Mucosa of stomach (tissue), 1 donor: ENCODE data around the gene ZNF174.
A peak's percentile ranks its signal among the peaks of the same experiment; 100 is the strongest.

ENCODE experiments used
- H3K27me3 ChIP-seq: one replicate; pipeline ENCODE4 v1.7.0; 2013; ENCODE audit warnings: mild to moderate bottlenecking, low read length; ENCODE audit not compliant: control insufficient read depth, insufficient read depth
- H3K36me3 ChIP-seq: one replicate; pipeline ENCODE4 v1.7.0; 2013; ENCODE audit warnings: low read length; ENCODE audit not compliant: control insufficient read depth, insufficient read depth
- H3K4me1 ChIP-seq: one replicate; pipeline ENCODE4 v1.7.0; 2013; ENCODE audit warnings: mild to moderate bottlenecking, low read length; ENCODE audit not compliant: control insufficient read depth, insufficient read depth
- H3K4me3 ChIP-seq: one replicate; pipeline ENCODE4 v1.7.0; 2013; ENCODE audit warnings: low read length
- H3K9ac ChIP-seq: one replicate; pipeline ENCODE4 v1.7.0; 2013; ENCODE audit warnings: mild to moderate bottlenecking, low read length, moderate library complexity
- H3K9me3 ChIP-seq: one replicate; pipeline ENCODE4 v1.7.0; 2013; ENCODE audit warnings: mild to moderate bottlenecking, low read length, moderate library complexity; ENCODE audit not compliant: control insufficient read depth
- donor health status: Pancreatic carcinoma.

The ZNF174 gene

DNA sequence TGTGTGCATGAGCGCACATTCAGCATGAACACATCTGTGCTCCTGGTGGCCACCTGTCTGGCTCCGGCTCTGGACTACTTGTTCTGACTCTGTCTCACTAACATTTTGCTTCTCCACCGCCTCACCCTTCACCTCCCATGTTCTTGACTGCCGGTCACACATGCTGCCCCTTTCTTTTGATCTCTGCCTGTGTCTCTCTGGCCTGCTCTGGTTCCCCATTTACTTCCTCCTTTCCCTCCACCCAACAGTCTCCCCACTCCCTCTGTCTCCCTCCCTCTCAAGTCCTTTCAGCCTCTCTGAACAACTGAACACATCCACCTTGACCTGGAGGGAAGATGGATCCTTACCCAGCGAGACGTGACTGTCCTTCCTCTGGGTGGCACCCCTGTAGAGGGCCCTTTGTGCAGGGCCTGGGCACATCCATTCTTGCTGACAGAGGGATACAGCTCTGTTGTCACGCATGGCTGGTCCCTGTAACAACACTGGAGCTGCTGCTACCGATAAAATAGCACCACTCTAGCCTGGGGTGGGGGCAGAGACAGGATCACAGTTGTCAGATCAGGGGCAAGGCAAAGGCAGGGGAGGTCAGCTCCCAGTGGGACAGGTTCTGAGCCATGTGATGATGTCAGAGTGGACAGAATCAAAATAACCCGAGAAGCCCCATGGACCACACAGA, 11.2 kb upstream of the ZNF174 start:
- H3K4me1 ChIP-seq: no peaks in the 10 kb centered on the region
- peaks cover 15% of the 10 kb centered on the region for H3K36me3 ChIP-seq
- no peak overlapping the region for H3K9ac ChIP-seq
- H3K27me3 ChIP-seq: no peaks in the 10 kb centered on the region
- H3K4me3 ChIP-seq: no peak overlapping the region
- H3K9me3 ChIP-seq: peaks cover 13% of the 10 kb centered on the region

DNA sequence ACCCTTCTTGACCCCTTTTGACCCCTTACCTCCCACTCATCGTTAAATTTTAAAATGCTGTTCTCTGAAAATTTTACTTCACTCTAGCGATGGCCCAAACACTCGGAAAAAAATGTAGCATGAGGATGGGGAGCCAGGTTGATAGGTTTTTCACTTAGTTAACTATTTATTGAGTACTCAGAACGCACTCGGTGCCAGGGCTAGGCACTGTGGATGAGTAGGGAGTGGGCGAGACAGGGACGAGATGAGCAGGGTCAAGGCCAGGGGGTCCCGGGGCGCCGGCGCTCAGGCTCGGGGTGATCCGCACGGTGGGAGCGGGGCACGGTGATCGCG, 603 bp upstream of the ZNF174 start:
- Histone ChIP-seq H3K9me3 (peaks cover 13% of the 10 kb centered on the region), H3K4me1 (peaks cover 6% of the 10 kb centered on the region), H3K36me3 (peaks cover 18% of the 10 kb centered on the region), H3K4me3 (peak overlapping the region; percentile 93), H3K27me3 (no peaks in the 10 kb centered on the region), H3K9ac (peak overlapping the region; percentile 87)

DNA sequence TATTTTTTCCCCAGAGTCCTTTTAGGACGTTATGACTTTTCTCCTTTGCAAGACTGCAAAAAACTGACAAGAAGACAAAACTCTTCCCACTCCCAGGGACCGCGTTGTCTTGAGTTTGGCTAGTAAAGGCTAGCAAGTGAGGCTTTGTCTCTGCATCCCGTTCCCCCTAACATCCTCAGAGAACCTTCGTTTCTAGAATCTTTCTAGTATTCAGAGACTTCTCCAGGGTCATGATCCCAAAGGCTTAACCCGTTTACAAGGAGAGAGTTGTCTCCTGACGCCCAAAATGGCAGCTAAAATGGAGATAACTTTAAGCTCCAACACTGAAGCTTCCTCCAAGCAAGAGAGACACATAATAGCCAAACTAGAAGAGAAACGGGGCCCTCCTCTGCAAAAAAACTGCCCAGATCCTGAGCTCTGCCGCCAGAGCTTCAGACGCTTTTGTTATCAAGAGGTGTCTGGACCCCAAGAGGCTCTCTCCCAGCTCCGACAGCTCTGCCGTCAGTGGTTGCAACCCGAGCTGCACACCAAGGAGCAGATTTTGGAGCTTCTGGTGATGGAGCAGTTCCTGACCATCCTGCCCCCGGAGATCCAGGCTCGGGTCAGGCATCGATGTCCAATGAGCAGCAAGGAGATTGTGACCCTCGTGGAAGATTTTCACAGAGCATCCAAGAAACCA, 843 bp downstream of the ZNF174 start:
- H3K9me3 ChIP-seq: peaks cover 13% of the 10 kb centered on the region
- H3K27me3 ChIP-seq: no peaks in the 10 kb centered on the region
- peaks cover 6% of the 10 kb centered on the region for H3K4me1 ChIP-seq
- peak overlapping the region; percentile 73 for H3K9ac ChIP-seq
- peaks cover 22% of the 10 kb centered on the region for H3K36me3 ChIP-seq
- peak overlapping the region; percentile 93 for H3K4me3 ChIP-seq

DNA sequence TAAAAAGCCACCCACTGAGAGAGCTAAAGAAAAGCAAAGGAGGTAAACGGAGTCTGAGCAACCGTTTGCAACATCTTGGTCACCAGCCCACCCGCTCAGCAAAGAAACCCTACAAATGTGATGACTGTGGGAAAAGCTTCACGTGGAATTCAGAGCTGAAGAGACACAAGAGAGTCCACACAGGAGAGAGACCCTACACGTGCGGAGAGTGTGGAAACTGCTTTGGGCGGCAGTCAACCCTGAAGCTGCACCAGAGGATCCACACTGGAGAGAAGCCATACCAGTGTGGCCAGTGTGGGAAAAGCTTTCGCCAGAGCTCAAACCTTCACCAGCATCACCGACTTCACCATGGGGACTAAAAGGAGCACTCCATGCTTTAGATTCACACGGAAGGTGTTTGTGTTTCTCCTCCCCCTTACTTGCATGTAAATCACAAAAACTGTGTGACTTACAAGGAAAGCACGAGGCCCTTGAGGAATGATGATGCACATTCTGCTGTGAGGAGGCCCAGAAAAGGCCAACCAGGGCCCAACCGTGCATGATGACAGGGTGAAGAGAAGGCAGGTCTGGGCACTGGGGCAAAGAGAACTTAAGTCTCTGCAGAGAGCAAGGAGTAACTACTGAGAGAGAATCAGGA, 7.7 kb downstream of the ZNF174 start:
- no peaks in the 10 kb centered on the region for H3K4me1 ChIP-seq
- no peak overlapping the region for H3K9ac ChIP-seq
- H3K4me3 ChIP-seq: no peak overlapping the region
- no peaks in the 10 kb centered on the region for H3K27me3 ChIP-seq
- H3K9me3 ChIP-seq: peaks cover 32% of the 10 kb centered on the region
- peaks cover 25% of the 10 kb centered on the region for H3K36me3 ChIP-seq

DNA sequence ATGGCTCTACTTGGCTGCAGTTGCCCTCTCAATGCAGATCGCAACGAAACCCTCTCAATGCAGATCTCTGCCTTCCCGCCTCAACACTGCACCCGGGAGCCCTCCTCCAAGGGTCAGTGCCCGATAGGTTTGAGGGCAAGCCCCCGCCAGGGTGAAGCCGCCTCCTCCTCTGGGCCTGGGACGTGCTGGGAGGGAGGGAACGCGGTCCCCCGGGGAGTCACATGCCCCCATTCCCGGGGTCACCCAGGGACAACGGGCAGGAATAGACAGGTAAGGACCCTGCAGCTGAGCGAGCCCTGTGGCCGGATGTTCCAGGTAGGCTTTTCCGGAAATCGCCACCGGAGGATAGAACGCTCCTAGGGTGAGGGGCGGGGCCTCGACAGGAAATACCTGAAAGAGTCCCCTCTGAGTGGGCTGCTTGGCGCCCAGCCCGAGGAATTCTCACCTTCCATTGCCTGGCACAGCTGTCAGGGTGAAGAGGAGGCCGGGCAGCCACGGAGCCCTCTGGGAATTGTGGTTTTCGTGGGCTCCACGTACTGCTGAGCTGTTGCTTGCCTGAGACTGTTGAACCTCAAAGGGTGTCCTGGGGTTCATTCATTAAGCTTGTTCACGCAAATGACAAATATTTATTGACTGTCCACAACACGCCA, 12.8 kb downstream of the ZNF174 start:
- Histone ChIP-seq H3K4me3 (no peak overlapping the region), H3K9me3 (peaks cover 11% of the 10 kb centered on the region), H3K27me3 (no peaks in the 10 kb centered on the region), H3K4me1 (no peaks in the 10 kb centered on the region), H3K9ac (no peak overlapping the region), H3K36me3 (no peaks in the 10 kb centered on the region)

DNA sequence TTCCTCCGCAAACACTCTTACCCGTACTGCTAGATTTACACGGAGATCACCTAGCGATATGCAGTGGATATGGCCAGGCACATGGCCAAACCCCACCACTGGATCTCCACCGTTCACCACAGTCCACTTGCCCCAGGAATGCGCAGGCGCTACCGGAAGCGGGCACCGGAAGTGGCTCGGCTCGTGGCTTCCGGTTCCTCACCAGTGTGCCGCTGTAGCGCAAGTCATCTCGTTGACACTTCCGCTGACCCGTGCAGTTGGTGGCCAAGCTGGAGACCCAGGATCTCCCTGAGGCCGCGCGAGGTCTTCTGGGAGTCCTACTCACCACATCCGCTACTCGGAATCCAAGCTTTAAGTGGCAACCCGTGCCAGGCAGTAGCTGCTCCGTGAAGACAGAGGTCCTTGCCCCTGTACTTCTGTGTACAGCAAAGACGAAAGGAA, 30.8 kb downstream of the ZNF174 start:
- H3K4me3 ChIP-seq: no peak overlapping the region
- H3K36me3 ChIP-seq: no peaks in the 10 kb centered on the region
- no peaks in the 10 kb centered on the region for H3K27me3 ChIP-seq
- H3K9ac ChIP-seq: no peak overlapping the region
- no peaks in the 10 kb centered on the region for H3K4me1 ChIP-seq
- no peaks in the 10 kb centered on the region for H3K9me3 ChIP-seq

DNA sequence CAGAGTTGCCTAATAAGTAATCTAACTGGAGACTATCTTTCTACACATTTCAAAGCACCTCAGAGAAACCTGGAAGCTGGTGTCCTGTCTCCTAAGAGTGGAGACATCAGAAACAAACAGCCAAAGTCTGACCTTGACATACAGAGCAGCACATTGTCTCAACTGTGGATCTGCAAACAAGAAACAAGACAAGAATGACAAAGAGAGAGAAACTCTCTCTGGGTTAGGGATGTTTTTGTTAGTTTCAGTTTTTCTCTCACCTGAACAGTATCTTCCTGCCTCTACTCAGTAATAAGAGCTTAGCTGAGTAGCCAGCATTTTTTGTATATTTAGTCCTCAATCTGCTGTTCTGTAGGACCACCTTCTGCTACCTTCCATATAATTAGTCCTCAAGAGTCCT, 33.4 kb downstream of the ZNF174 start:
- Histone ChIP-seq H3K4me1 (no peaks in the 10 kb centered on the region), H3K36me3 (no peaks in the 10 kb centered on the region), H3K27me3 (no peaks in the 10 kb centered on the region), H3K4me3 (no peak overlapping the region), H3K9me3 (no peaks in the 10 kb centered on the region), H3K9ac (no peak overlapping the region)

DNA sequence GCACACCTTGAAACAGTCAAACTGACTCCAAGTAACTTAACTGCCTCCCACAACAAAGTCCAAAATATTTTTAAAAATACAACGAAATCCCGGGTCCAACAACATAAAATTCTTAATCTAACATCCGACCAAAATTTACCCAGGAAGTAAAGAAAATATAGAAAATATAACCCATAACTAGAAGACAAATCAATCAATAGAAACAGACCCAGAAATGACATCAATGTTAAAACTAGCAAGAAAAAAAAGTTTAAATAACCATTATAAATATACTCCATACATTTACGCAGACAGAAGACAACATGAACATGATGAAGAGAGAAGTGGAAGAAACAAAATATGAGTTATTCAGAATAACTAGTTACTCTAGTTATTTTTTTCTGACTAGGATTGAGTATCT, 38.6 kb downstream of the ZNF174 start:
- Histone ChIP-seq H3K4me3 (no peak overlapping the region), H3K36me3 (no peaks in the 10 kb centered on the region), H3K9ac (no peak overlapping the region), H3K4me1 (peaks cover 2% of the 10 kb centered on the region), H3K9me3 (no peaks in the 10 kb centered on the region), H3K27me3 (no peaks in the 10 kb centered on the region)

DNA sequence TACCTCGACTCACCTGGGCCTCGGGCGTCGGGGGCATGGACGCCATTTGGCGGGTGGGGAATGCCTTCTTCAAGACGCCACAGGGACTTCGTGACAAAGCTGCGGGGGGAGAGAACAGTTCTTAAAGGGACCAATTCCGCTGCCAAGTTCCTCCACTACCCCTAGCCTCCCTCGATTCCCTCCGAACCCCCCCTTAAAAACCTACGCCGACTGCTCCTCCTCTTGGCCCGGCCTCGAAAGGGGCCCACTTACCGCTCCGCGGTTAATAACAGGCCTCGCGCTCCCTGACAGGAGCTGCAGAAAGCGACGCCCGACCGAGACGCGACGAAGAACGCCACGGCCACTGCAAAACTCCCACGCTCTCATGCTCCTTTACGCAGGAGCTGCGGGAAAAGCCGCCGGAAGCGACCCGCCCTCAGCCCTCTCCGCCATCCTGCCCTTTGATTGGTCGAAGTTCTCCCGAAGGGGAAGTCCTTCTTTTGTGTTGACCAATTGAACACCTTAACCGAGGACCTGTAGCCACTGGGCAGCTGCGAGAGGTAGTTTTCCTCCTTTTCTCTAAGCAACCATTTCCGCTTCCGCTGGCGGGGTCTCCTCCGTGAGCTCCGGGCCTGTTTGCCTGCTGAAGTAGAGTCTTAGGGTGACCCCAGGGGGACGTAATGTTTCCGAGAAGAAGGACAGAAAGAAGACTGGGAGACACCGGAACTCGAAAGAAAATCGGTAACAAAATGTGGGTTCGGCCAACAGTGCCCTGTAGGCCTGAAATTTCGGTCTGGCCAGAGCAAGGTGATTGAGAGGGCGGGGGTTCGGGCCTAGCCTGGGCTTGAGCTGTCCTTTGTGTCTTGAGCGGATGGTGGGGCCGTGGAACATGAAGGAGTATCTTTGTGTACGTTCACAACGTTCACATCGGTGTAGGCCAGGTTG, 42.4 kb downstream of the ZNF174 start, which contains the start of the genes NAA60 and ZNF597:
NAA60 (plus strand) TSS at position 573 of the 924 bp plus-strand sequence. CDS start 32,548 bp downstream, outside the sequence.
ZNF597 (minus strand) TSS at position 397 of the 924 bp plus-strand sequence; CDS start at position 46, 351 bp downstream.
- no peaks in the 10 kb centered on the region for H3K9me3 ChIP-seq
- peak within 1 kb of the TSS; percentile 80 for H3K4me3 ChIP-seq
- H3K27me3 ChIP-seq: no peaks in the 10 kb centered on the region
- H3K9ac ChIP-seq: peak within 1 kb of the TSS; percentile 76
- no peaks in the 10 kb centered on the region for H3K36me3 ChIP-seq
- peaks cover 5% of the 10 kb centered on the region for H3K4me1 ChIP-seq

DNA sequence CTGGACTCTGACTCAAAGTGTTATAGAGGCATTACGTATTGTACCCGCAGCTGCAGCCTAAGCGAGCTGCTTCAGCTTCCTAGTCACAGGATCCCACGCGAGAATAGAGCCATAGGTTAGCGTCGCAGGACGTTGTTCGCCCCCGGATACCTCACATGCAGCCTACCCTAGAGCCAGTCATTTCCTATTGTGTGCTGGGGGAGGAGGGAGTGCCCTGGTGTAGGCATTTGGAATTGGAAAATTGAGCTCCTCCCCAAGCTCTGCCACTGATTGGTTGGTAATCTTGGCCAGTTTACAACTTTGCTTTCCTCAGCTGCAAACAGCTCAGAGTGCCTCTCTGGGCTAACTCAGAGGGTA, 43.0 kb downstream of the ZNF174 start:
- Histone ChIP-seq H3K4me1 (peaks cover 5% of the 10 kb centered on the region), H3K9me3 (no peaks in the 10 kb centered on the region), H3K9ac (peak overlapping the region; percentile 76), H3K4me3 (peak overlapping the region; percentile 80), H3K36me3 (no peaks in the 10 kb centered on the region), H3K27me3 (no peaks in the 10 kb centered on the region)

DNA sequence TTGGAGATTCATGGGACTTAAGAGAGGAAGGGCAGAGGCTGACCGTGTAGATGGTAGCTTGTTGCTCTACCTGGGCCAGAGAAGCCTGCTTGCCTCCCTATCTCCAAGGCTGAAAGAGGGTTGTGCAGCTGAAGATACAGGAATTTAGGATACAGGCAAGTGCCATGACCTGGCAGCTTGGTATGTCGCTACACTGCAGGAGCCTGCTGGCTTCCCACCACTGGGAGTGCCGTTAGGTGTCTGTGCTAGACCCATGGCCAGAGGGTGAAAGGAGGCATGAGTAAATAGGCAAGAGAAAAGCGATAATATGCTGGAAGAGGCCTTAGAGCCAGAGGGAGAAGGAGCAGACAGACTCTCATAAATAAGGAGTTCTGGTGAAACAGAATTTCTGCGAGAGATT, 53.1 kb downstream of the ZNF174 start:
- Histone ChIP-seq H3K4me1 (peaks cover 16% of the 10 kb centered on the region), H3K4me3 (no peak overlapping the region), H3K9ac (no peak overlapping the region), H3K27me3 (no peaks in the 10 kb centered on the region), H3K36me3 (no peaks in the 10 kb centered on the region), H3K9me3 (no peaks in the 10 kb centered on the region)
